K562 (cell line): ENCODE measurements around the gene NONO. TPM values are rescaled to one million over a fixed set of nuclear protein-coding genes. Genes with fewer than 3 reads are reported as not detected.
A peak's percentile ranks its signal among the peaks of the same experiment; 100 is the strongest.

Source experiments
- ATAC-seq: fragments of 200-7000 bp; cut with Tn5 transposase; 3 replicates; pipeline ENCODE4 v1.9.1; 2020; ENCODE audit warnings: moderate library complexity
- BruUV-seq: library from RNA; stranded (reverse); fragments of 400-500 nt; replicated peaks from 2 replicates; lab custom pipeline; 2021; lab: Mats Ljungman, UMichigan
- CTCF ChIA-PET: fragments of 300-600 bp; formaldehyde crosslinking; extraction: SDS; loops from one replicate; lab custom pipeline; 2021; ENCODE audit warnings: low intra/inter-chr PET ratio; lab: Yijun Ruan, JAX
- POLR2A ChIA-PET: fragments of 300-600, 350-650 bp; sonication (Branson Sonifier 250); formaldehyde crosslinking; extraction: SDS; loops from one replicate; lab custom pipeline; 2021; ENCODE audit warnings: antibody characterized with exemption, inconsistent platforms; lab: Yijun Ruan, JAX
- DNase-seq, 4 experiments: peaks; one replicate each; pipeline versions ENCODE4 v3.0.0 to v3.0.0-alpha.2; 2011 to 2018; ENCODE audit warnings: low spot score in 3 of 4, mixed read lengths in 3 of 4; ENCODE audit errors: extremely low read depth in 1 of 4
- FAIRE-seq: peaks from 2 replicates; lab custom pipeline; 2011; peaks lifted over from hg19 to GRCh38; lab: Jason Lieb, UNC
- H2AFZ ChIP-seq: 2 replicates; pipeline ENCODE4 v1.6.0; 2011; ENCODE audit warnings: low read depth, low read length, control low read depth, inconsistent platforms
- H3K27ac ChIP-seq: fragments of 200-600 bp; 3 replicates; pipeline ENCODE4 v1.8.0; 2011; ENCODE audit warnings: low read depth, mild to moderate bottlenecking, control low read depth, inconsistent platforms, low read length, moderate library complexity, mixed read lengths; ENCODE audit errors: extremely low read depth
- H3K27me3 ChIP-seq, 2 experiments: fragments of 300-600 bp in 1 of 2; 2 replicates in 1 of 2; 3 replicates in 1 of 2; pipeline versions ENCODE4 v1.6.0 to v1.8.0; 2011; ENCODE audit warnings: inconsistent platforms in 2 of 2, low read length in 2 of 2, mild to moderate bottlenecking in 1 of 2, mixed read lengths in 1 of 2, moderate library complexity in 1 of 2; ENCODE audit not compliant: control insufficient read depth in 2 of 2, insufficient read depth in 2 of 2
- H3K36me3 ChIP-seq: fragments of 300-600 bp; 3 replicates; pipeline ENCODE4 v1.8.0; 2011; ENCODE audit warnings: mild to moderate bottlenecking, low read length, inconsistent platforms; ENCODE audit not compliant: control insufficient read depth, insufficient read depth
- H3K4me1 ChIP-seq, 2 experiments: fragments of 200-600 bp in 1 of 2; replicated peaks in 1 of 2; 2 replicates in 1 of 2; 3 replicates in 1 of 2; pipeline versions ENCODE4 v1.5.1 to v1.8.0; 2011; ENCODE audit warnings: inconsistent platforms in 2 of 2, low read length in 2 of 2, mild to moderate bottlenecking in 1 of 2, mixed read lengths in 1 of 2, moderate library complexity in 1 of 2; ENCODE audit not compliant: control insufficient read depth in 2 of 2, insufficient read depth in 2 of 2
- H3K4me2 ChIP-seq: 2 replicates; pipeline ENCODE4 v1.6.1; 2011; ENCODE audit warnings: low read length, control low read depth, inconsistent platforms, mixed read lengths; ENCODE audit not compliant: insufficient read depth
- H3K4me3 ChIP-seq: fragments of 200-600 bp; sonication (generic), shearing (Covaris generic); 2 replicates; pipeline ENCODE4 v1.5.1; 2016; ENCODE audit warnings: control low read depth, inconsistent platforms
- H3K79me2 ChIP-seq: fragments of 200-600 bp; 3 replicates; pipeline ENCODE4 v1.8.0; 2011; ENCODE audit warnings: low read length, inconsistent platforms; ENCODE audit not compliant: control insufficient read depth, insufficient read depth
- H3K9ac ChIP-seq, 2 experiments: 2 replicates each; pipeline versions ENCODE4 v1.6.0 to v1.6.1; 2011; ENCODE audit warnings: low read depth in 2 of 2, low read length in 2 of 2, control low read depth in 1 of 2, inconsistent platforms in 1 of 2, mild to moderate bottlenecking in 1 of 2, mixed read lengths in 1 of 2; ENCODE audit not compliant: insufficient read depth in 1 of 2
- H3K9me1 ChIP-seq: one replicate; pipeline ENCODE4 v1.6.0; 2011; ENCODE audit warnings: inconsistent platforms, mild to moderate bottlenecking, low read length, moderate library complexity; ENCODE audit not compliant: control insufficient read depth, insufficient read depth
- H3K9me3 ChIP-seq: replicated peaks from 2 replicates; pipeline ENCODE4 v1.5.1; 2011; ENCODE audit warnings: low read depth, low read length, inconsistent platforms; ENCODE audit not compliant: control insufficient read depth, insufficient read depth
- H4K20me1 ChIP-seq: replicated peaks from 2 replicates; pipeline ENCODE4 v1.6.1; 2011; ENCODE audit warnings: low read length, inconsistent platforms, mixed read lengths; ENCODE audit not compliant: control insufficient read depth, insufficient read depth
- CHD2 ChIP-seq: IDR thresholded peaks from 2 replicates; pipeline ENCODE4 v1.6.1; 2011; ENCODE audit warnings: low read depth, low read length
- GATAD2A ChIP-seq: fragments of 450-650 bp; IDR thresholded peaks from 2 replicates; pipeline ENCODE4 v1.6.1; 2017
- KAT2B ChIP-seq: IDR thresholded peaks from one replicate; pipeline ENCODE4 v1.6.1; 2012; ENCODE audit warnings: low read depth, mild to moderate bottlenecking, control low read depth, inconsistent platforms, low read length, moderate library complexity
- NCOR1 ChIP-seq: fragments of 450-650 bp; IDR thresholded peaks from 2 replicates; pipeline ENCODE4 v1.6.1; 2016; ENCODE audit warnings: mild to moderate bottlenecking, moderate library complexity
- POLR2G ChIP-seq: fragments of 200-400 bp; formaldehyde crosslinking; IDR thresholded peaks from 2 replicates; pipeline ENCODE4 v1.6.1; 2017; ENCODE audit warnings: low read depth, mild to moderate bottlenecking, antibody characterized with exemption, low read length, moderate library complexity
- RBFOX2 ChIP-seq: fragments of 200-400 bp; formaldehyde crosslinking; IDR thresholded peaks from 2 replicates; pipeline ENCODE4 v1.6.1; 2017; ENCODE audit warnings: low read depth, mild to moderate bottlenecking, low read length, moderate library complexity
- RFX1 ChIP-seq: fragments of 450-650 bp; IDR thresholded peaks from 2 replicates; pipeline ENCODE4 v1.6.1; 2016; ENCODE audit warnings: mild to moderate bottlenecking, moderate library complexity
- SUPT5H ChIP-seq: fragments of 450-650 bp; IDR thresholded peaks from 2 replicates; pipeline ENCODE4 v1.6.1; 2016
- VEZF1 ChIP-seq: fragments of 200-800 bp; sonication (Bioruptor generic); IDR thresholded peaks from 2 replicates; pipeline ENCODE4 v1.6.1; 2017; ENCODE audit warnings: missing genetic modification characterization, missing compliant biosample characterization
- ZKSCAN3 ChIP-seq: fragments of 250-450 bp; sonication (Bioruptor Pico); IDR thresholded peaks from 2 replicates; pipeline ENCODE4 v1.4.0; 2020
- ZNF282 ChIP-seq: sonication (generic); formaldehyde crosslinking; IDR thresholded peaks from 2 replicates; pipeline ENCODE4 v1.8.1; 2023; ENCODE audit warnings: missing genetic modification reagents
- in situ Hi-C: fragments of 300-500 bp; cut with MboI; formaldehyde crosslinking; loops from 4 replicates; pipeline ENCODE4 v1.15.0; 2018; ENCODE audit warnings: inconsistent platforms, mixed read lengths
- intact Hi-C: fragments of 100-400 bp; cut with micrococcal nuclease; formaldehyde crosslinking; loops from 2 replicates; pipeline ENCODE4 v1.14.2; 2022
- polyA plus RNA-seq, 8 experiments: library from polyadenylated mRNA; depleted of rRNA in 4 of 8; stranded (reverse) in 5 of 8; unstranded in 3 of 8; fragments of >200 nt; fragmentation: Nextera tagmentation in 2 of 8; fragmentation: Illumina TruSeq in 1 of 8; extraction: Ambion mirVana in 2 of 8; extraction: Trizol in 1 of 8; gene quantifications; 2 replicates each; pipeline versions ENCODE4 v1.2.1 to v1.2.3, GENCODE V29; 2011 to 2014; ENCODE audit warnings: inconsistent platforms in 1 of 8, missing spikeins in 1 of 8
- total RNA-seq, 7 experiments: library from RNA; depleted of rRNA in 6 of 7; stranded (reverse); fragments of >200 nt in 6 of 7; fragmentation: Illumina TruSeq in 2 of 7; extraction: Trizol in 2 of 7; gene quantifications; 2 replicates each; pipeline versions ENCODE4 v1.2.1 to v1.2.3, GENCODE V29; 2011 to 2021; ENCODE audit warnings: low replicate concordance in 1 of 7

Gene NONO
- total and polyA plus RNA-seq, 9 of the 15 experiments (the other 6 are each of a cell fraction or from before 2014, with no cell fraction given), result 333 to 651 (median 451) TPM

- TF ChIP-seq RFX1 (peak; percentile 76), ZKSCAN3 (CRISPR knock-in tag) (no peak), VEZF1 (CRISPR knock-in tag) (peak; percentile 69), NCOR1 (peak; percentile 26; the same call in 1 of the 2 replicates), CHD2 (no peak)
Measured at GRCh38 chrX:71282514-71283402, 677 bp upstream of the NONO start (continued).

GRCh38 chrX:71285929-71286328 is 2.5 kb downstream of the NONO start:
- H3K36me3 ChIP-seq, result peaks cover 50% of the 10 kb centered on the region
- ATAC-seq, result no peak
- BruUV-seq, result no TSS peak
- H3K4me3 ChIP-seq, result peak overlapping the region; percentile 80
- no peaks in the 10 kb centered on the region for H3K9me1 ChIP-seq
- no peaks in the 10 kb centered on the region for H3K9me3 ChIP-seq
- intact Hi-C loops, result no loop called here
- DNase-seq, result no peak
- peak overlapping the region; percentile 85 for H3K4me2 ChIP-seq
- in situ Hi-C loops, result no loop called here
- H3K27me3 ChIP-seq, result no peaks in the 10 kb centered on the region
- FAIRE-seq, result no peak
- peak overlapping the region in 1 of 2 experiments; percentile 99; a peak in 3 of 4 replicates for H3K9ac ChIP-seq
- POLR2A ChIA-PET, result no interaction called here
- CTCF ChIA-PET, result no interaction called here
- peaks cover 3 to 7% of the 10 kb centered on the region in 2 experiments; a peak in 4 of 5 replicates for H3K4me1 ChIP-seq
- TF ChIP-seq ZNF282 (CRISPR knock-in tag) (no peak), POLR2G (0 out of 2 replicates have a peak, but pooled peaks have one; percentile 43), RBFOX2 (peak; percentile 72), GATAD2A (no peak), SUPT5H (no peak), KAT2B (no peak)
- H2AFZ ChIP-seq, result no peak overlapping the region
- H3K79me2 ChIP-seq, result peaks cover 75% of the 10 kb centered on the region
- H3K27ac ChIP-seq, result no peak overlapping the region
- peaks cover 19% of the 10 kb centered on the region; the same call in 1 of the 2 replicates for H4K20me1 ChIP-seq
